Measurements from ENCODE around the gene PRND. TPM values are rescaled to one million over a fixed set of nuclear protein-coding genes. Genes with fewer than 3 reads are reported as not detected.

Gene PRND
- total and polyA plus RNA-seq, 2 of the 4 experiments (the other 2 are of a cell fraction): not detected

GRCh38 chr20:4681401-4681800, 40.3 kb upstream of the PRND start:
- Histone ChIP-seq H2AK5ac (ENCODE audit: low read depth, low read length) (no peak overlapping the region), H3K23ac (ENCODE audit: low read depth, low read length) (no peak overlapping the region), H2AK9ac (replicated peaks; ENCODE audit: low read depth, low read length, poor library complexity) (no peak overlapping the region), H3K4me1 (ENCODE audit: control insufficient read depth, insufficient read depth, low read length) (peaks cover 7% of the 10 kb centered on the region), H4K5ac (ENCODE audit: low read depth, low read length) (no peak overlapping the region), H3K4ac (ENCODE audit: low read depth, low read length) (no peak overlapping the region), H3K18ac (ENCODE audit: low read depth, low read length) (no peak overlapping the region), H3K27ac (ENCODE audit: insufficient read depth, low read length) (no peak overlapping the region), H4K20me1 (ENCODE audit: insufficient read depth, low read length) (no peaks in the 10 kb centered on the region), H3K9me3 (ENCODE audit: control insufficient read depth, insufficient read depth, low read length) (peaks cover 2% of the 10 kb centered on the region; the same call in 1 of the 2 replicates), H4K91ac (ENCODE audit: insufficient read depth, low read depth, low read length) (no peak overlapping the region), H3K4me2 (ENCODE audit: low read depth, low read length) (no peak overlapping the region), H3K9ac (ENCODE audit: low read depth, low read length) (no peak overlapping the region), H3K56ac (ENCODE audit: extremely low read depth, insufficient read depth, low read length) (no peak overlapping the region), H3K27me3 (ENCODE audit: control insufficient read depth, insufficient read depth, low read length) (peaks cover 17% of the 10 kb centered on the region), H3K9me1 (ENCODE audit: insufficient read depth, low read length) (peaks cover 9% of the 10 kb centered on the region; the same call in 1 of the 2 replicates), H2BK120ac (ENCODE audit: low read depth, low read length) (no peak overlapping the region), H2AFZ (replicated peaks; ENCODE audit: low read length, poor library complexity) (no peak overlapping the region), H3K79me1 (ENCODE audit: low read depth in 1 of 2, low read length in 2 of 2) (peaks cover 0 to 8% of the 10 kb centered on the region in 2 experiments; a peak in 2 of 4 replicates), H4K8ac (ENCODE audit: low read depth in 2 of 2, low read length in 2 of 2) (no peak overlapping the region), H3K36me3 (ENCODE audit: control insufficient read depth, insufficient read depth, low read length) (no peaks in the 10 kb centered on the region), H3K4me3 (ENCODE audit: insufficient read depth, low read depth, low read length) (no peak overlapping the region), H2BK15ac (ENCODE audit: low read depth, low read length) (no peak overlapping the region), H2BK5ac (ENCODE audit: low read depth, low read length, poor library complexity, severe bottlenecking) (no peak overlapping the region), H3K14ac (replicated peaks; ENCODE audit: low read depth, low read length) (no peak overlapping the region), H2BK20ac (ENCODE audit: low read depth, low read length) (peak overlapping the region; percentile 22; the same call in 1 of the 2 replicates)
- no peak for TF ChIP-seq SMC3 (IDR thresholded peaks at IDR 0.05; ENCODE audit: low read depth, low read length)
- TF ChIP-seq CEBPB (IDR thresholded peaks at IDR 0.05; ENCODE audit: low read depth, low read length): no peak
- no peak for TF ChIP-seq RCOR1 (IDR thresholded peaks at IDR 0.05; ENCODE audit: insufficient replicate concordance, low read length)
- no peak for TF ChIP-seq POLR2A (IDR thresholded peaks at IDR 0.05; ENCODE audit: low read depth, low read length)
- TF ChIP-seq RAD21 (IDR thresholded peaks at IDR 0.05; ENCODE audit: low read length): no peak
- no peak for TF ChIP-seq RFX5 (IDR thresholded peaks at IDR 0.05; ENCODE audit: low read depth, low read length)
- TF ChIP-seq CTCF (conservative IDR thresholded peaks at IDR 0.05; ENCODE audit: low read depth, low read length): no peak
- TF ChIP-seq CHD1 (IDR thresholded peaks at IDR 0.05; ENCODE audit: low read depth, low read length): no peak
- no peak for TF ChIP-seq USF2 (IDR thresholded peaks at IDR 0.05; ENCODE audit: low read depth, low read length)
- TF ChIP-seq MAZ (IDR thresholded peaks at IDR 0.05; ENCODE audit: borderline replicate concordance, low read depth, low read length): no peak
- TF ChIP-seq FOS (IDR thresholded peaks at IDR 0.05; ENCODE audit: low read depth, low read length): no peak
- TF ChIP-seq MAFK (IDR thresholded peaks at IDR 0.05; ENCODE audit: low read depth, low read length): no peak
- TF ChIP-seq NFE2L2 (IDR thresholded peaks at IDR 0.05; ENCODE audit: low read depth, low read length): no peak
- no TSS peak for BruUV-seq (replicated peaks)
- ChIA-PET CTCF (no interaction called here), POLR2A (ENCODE audit: unreplicated experiment) (no interaction called here)
- intact Hi-C loops (cut with micrococcal nuclease) (no loop called here), dilution Hi-C loops (cut with HindIII; ENCODE audit: low sequenced_read_pairs, unreplicated experiment) (no loop called here), in situ Hi-C loops (cut with MboI; ENCODE audit: low sequenced_read_pairs) (no loop called here)
- no peak for DNase-seq
- ATAC-seq (ENCODE audit: low read depth): no peak
- WGBS, 2 experiments (ENCODE audit: extremely low coverage in 2 of 2, insufficient read length in 1 of 2): 45% methylated on average over 2 of the region's 6 CpGs; no CpG with 5 or more reads in 1 of the 2 experiments

All from IMR-90 (cell line).